Suprapubic skin (tissue), 4 donors: ENCODE data around the gene NEB. TPM values are rescaled to one million over a fixed set of nuclear protein-coding genes. Genes with fewer than 3 reads are reported as not detected.

Source experiments
- DNase-seq, 2 donors: peaks; one replicate each; pipeline ENCODE4 v3.0.0-alpha.2; 2019; ENCODE audit warnings: low spot score in 2 of 2
- H3K27ac ChIP-seq: fragments of 200-600 bp; sonication (generic); one replicate; pipeline ENCODE4 v1.5.1; 2019
- H3K27me3 ChIP-seq: fragments of 200-600 bp; sonication (generic); one replicate; pipeline ENCODE4 v1.5.1; 2019
- H3K36me3 ChIP-seq: fragments of 200-600 bp; sonication (generic); one replicate; pipeline ENCODE4 v1.5.1; 2019
- H3K4me1 ChIP-seq: fragments of 200-600 bp; sonication (generic); one replicate; pipeline ENCODE4 v1.5.1; 2019
- H3K4me3 ChIP-seq: fragments of 200-600 bp; sonication (generic); one replicate; pipeline ENCODE4 v1.5.1; 2019; ENCODE audit warnings: mild to moderate bottlenecking
- H3K9me3 ChIP-seq: fragments of 200-600 bp; sonication (generic); one replicate; pipeline ENCODE4 v1.5.1; 2019
- EP300 ChIP-seq: sonication (generic); formaldehyde crosslinking; IDR thresholded peaks from one replicate; pipeline ENCODE4 v1.6.1; 2017; ENCODE audit warnings: antibody characterized with exemption
- POLR2A ChIP-seq, 2 donors: fragments of 450-650 bp; IDR thresholded peaks; one replicate each; pipeline ENCODE4 v1.6.1; 2017; ENCODE audit warnings: antibody characterized with exemption in 2 of 2, mild to moderate bottlenecking in 2 of 2, moderate library complexity in 2 of 2
- POLR2AphosphoS5 ChIP-seq, 3 donors: sonication (generic); formaldehyde crosslinking; IDR thresholded peaks; one replicate each; pipeline ENCODE4 v1.6.1; 2017; ENCODE audit warnings: antibody characterized with exemption in 3 of 3
- WGBS: methylation state at CpG from one replicate; pipeline ENCODE4 v1.1.5; 2018; 5-methylcytosine and 5-hydroxymethylcytosine counted together
- total RNA-seq, 4 donors: library from RNA; depleted of rRNA; stranded (reverse); fragments of >200 nt; gene quantifications; one replicate each; pipeline ENCODE4 v1.1.0, GENCODE V29; 2016
- TF ChIP-seq, protein P1 (sequence below), 2 donors: fragments of 200-600 bp in 1 of 2; fragments of 450-650 bp in 1 of 2; sonication (generic) in 1 of 2; IDR thresholded peaks; one replicate each; pipeline ENCODE4 v1.5.1; 2016 to 2019; ENCODE audit warnings: antibody characterized with exemption in 2 of 2, mild to moderate bottlenecking in 1 of 2, moderate library complexity in 1 of 2

NEB gene
- total RNA-seq, 4 donors from 2014 or later, result 5.4 to 19.1 (median 7.4) TPM

DNA sequence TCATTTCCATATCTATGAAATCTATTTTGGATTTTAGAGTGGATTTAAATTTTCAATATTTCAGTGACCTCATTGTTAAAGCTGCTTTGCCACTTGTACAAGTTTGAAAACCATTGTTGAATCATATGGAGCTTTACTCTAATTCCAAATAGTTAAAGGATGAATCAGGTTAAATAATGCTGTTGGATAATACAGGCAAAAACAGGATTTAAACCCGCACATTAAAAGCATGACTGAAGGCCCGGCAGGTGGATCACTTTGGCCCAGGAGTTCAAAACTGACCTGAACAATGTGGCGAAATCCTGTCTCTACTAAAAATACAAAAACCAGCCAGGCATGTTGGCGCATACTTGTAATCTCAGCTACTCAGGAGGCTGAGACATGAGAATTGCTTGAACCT lies 256.3 kb downstream of the NEB start:
- no peaks in the 10 kb centered on the region for H3K4me1 ChIP-seq
- peaks cover 28% of the 10 kb centered on the region for H3K36me3 ChIP-seq
- H3K27me3 ChIP-seq, result no peaks in the 10 kb centered on the region
- no peak for TF ChIP-seq POLR2AphosphoS5 (IDR thresholded peaks at IDR 0.05)
- no peak for TF ChIP-seq POLR2A (IDR thresholded peaks at IDR 0.05)
- TF ChIP-seq, protein P1, sequence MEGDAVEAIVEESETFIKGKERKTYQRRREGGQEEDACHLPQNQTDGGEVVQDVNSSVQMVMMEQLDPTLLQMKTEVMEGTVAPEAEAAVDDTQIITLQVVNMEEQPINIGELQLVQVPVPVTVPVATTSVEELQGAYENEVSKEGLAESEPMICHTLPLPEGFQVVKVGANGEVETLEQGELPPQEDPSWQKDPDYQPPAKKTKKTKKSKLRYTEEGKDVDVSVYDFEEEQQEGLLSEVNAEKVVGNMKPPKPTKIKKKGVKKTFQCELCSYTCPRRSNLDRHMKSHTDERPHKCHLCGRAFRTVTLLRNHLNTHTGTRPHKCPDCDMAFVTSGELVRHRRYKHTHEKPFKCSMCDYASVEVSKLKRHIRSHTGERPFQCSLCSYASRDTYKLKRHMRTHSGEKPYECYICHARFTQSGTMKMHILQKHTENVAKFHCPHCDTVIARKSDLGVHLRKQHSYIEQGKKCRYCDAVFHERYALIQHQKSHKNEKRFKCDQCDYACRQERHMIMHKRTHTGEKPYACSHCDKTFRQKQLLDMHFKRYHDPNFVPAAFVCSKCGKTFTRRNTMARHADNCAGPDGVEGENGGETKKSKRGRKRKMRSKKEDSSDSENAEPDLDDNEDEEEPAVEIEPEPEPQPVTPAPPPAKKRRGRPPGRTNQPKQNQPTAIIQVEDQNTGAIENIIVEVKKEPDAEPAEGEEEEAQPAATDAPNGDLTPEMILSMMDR (IDR thresholded peaks at IDR 0.05), result no peak
- TF ChIP-seq EP300, result no peak
- H3K9me3 ChIP-seq, result no peaks in the 10 kb centered on the region
- no peak overlapping the region for H3K4me3 ChIP-seq
- WGBS, result 97% methylated on average over 4 of the region's 4 CpGs
- no peak overlapping the region for H3K27ac ChIP-seq
- no peak for DNase-seq

DNA sequence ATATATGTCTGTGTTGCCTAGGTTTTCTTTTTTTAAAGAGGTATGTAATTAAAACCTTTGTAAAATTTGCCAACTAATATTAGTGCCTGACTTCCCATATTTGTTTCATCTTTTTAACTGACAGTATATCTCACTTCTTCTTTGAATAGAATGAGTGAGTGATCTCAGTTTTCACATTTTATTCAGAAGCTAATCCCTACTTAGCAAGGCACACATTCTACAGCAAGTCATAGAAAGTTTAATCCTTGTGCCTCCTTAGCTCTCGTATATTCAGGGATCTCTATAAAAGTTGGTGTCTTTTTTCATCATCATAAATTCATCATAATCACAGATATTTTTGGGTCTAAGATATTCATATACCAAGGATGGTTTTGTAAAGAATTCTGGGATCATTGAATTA lies 258.0 kb downstream of the NEB start:
- no peak for DNase-seq
- no peak overlapping the region for H3K4me3 ChIP-seq
- TF ChIP-seq, protein P1 (IDR thresholded peaks at IDR 0.05), result no peak
- TF ChIP-seq EP300 (no peak), POLR2AphosphoS5 (IDR thresholded peaks at IDR 0.05) (no peak), POLR2A (IDR thresholded peaks at IDR 0.05) (no peak)
- 93% methylated on average over 1 of the region's 1 CpG for WGBS
- H3K36me3 ChIP-seq, result peaks cover 33% of the 10 kb centered on the region
- no peak overlapping the region for H3K27ac ChIP-seq
- H3K27me3 ChIP-seq, result no peaks in the 10 kb centered on the region
- H3K4me1 ChIP-seq, result no peaks in the 10 kb centered on the region
- H3K9me3 ChIP-seq, result no peaks in the 10 kb centered on the region

DNA sequence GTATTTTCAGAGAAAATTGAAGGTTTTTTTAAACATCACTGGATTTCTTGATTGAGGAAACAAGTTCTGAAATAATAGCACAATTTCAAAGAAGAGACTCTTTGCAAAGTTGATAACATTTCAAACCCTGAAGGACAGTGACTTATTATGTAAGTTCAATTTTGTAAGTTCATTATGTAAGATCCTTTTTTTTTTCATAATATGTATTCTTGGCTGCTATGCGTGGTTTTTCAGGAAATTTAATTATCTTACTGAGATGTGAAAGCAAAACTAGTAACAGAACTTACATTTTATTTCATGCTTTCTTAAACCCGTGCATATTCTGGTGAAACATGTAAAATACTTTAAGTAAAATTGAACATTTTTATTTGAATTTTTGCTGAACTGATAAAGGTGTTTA lies 259.2 kb downstream of the NEB start:
- WGBS, result 38% methylated on average over 2 of the region's 2 CpGs
- H3K4me3 ChIP-seq, result no peak overlapping the region
- H3K4me1 ChIP-seq, result no peaks in the 10 kb centered on the region
- H3K36me3 ChIP-seq, result peaks cover 46% of the 10 kb centered on the region
- DNase-seq, result no peak
- H3K9me3 ChIP-seq, result no peaks in the 10 kb centered on the region
- H3K27me3 ChIP-seq, result no peaks in the 10 kb centered on the region
- no peak overlapping the region for H3K27ac ChIP-seq
- TF ChIP-seq POLR2A (IDR thresholded peaks at IDR 0.05) (no peak), EP300 (no peak), POLR2AphosphoS5 (IDR thresholded peaks at IDR 0.05) (no peak)
- TF ChIP-seq, protein P1 (IDR thresholded peaks at IDR 0.05), result no peak

DNA sequence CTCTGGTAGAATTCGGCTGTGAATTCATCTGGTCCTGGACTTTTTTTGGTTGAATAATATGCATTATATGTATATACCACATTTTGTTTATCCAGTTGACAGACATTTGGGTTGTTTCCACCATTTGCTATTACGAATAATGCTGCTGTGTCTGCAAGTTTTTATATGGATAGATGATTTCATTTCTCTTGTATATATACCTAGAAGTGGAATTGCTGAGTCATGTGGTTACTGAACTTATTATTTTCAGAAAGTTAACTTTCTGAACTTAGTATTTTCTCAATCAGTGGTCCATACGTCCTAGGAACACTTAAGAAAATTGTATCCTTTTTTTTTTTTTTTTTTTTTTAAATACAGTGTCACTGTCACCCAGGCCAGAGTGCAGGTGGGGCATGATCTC lies 261.3 kb downstream of the NEB start:
- Histone ChIP-seq H3K4me1 (no peaks in the 10 kb centered on the region), H3K9me3 (no peaks in the 10 kb centered on the region), H3K36me3 (peaks cover 65% of the 10 kb centered on the region), H3K27me3 (no peaks in the 10 kb centered on the region), H3K27ac (no peak overlapping the region), H3K4me3 (no peak overlapping the region)
- TF ChIP-seq POLR2AphosphoS5 (IDR thresholded peaks at IDR 0.05) (no peak), POLR2A (IDR thresholded peaks at IDR 0.05) (no peak), EP300 (no peak)
- TF ChIP-seq, protein P1 (IDR thresholded peaks at IDR 0.05), result no peak
- 92% methylated on average over 3 of the region's 3 CpGs for WGBS
- DNase-seq, result no peak

DNA sequence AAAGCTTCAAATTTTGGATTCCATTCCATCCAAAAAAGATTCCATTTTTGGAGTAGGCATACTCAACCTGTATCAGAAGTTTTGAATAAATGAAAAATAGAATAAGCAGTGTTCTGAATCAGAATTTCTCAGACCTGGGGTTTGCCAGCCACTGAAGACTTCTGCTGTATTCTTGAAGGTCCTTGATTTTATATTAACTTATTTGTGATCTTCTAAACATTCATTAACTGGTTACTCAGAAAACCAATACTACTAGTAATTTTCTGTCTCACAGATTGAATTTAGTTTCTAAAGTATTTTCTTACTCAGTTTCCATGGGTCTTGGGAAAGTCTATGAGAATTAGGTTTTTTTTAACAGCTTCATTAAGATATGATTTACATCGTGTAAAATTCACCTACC lies 263.7 kb downstream of the NEB start:
- Histone ChIP-seq H3K27me3 (no peaks in the 10 kb centered on the region), H3K36me3 (peaks cover 74% of the 10 kb centered on the region), H3K4me1 (no peaks in the 10 kb centered on the region), H3K27ac (no peak overlapping the region), H3K9me3 (no peaks in the 10 kb centered on the region), H3K4me3 (no peak overlapping the region)
- TF ChIP-seq, protein P1 (IDR thresholded peaks at IDR 0.05), result no peak
- TF ChIP-seq POLR2AphosphoS5 (IDR thresholded peaks at IDR 0.05), result no peak
- TF ChIP-seq POLR2A (IDR thresholded peaks at IDR 0.05), result no peak
- TF ChIP-seq EP300, result no peak
- DNase-seq, result no peak
- WGBS, result 93% methylated on average over 1 of the region's 1 CpG
